Karpas-422 (cell line): ENCODE measurements around the gene NT5DC3. TPM values are rescaled to one million over a fixed set of nuclear protein-coding genes. Genes with fewer than 3 reads are reported as not detected.

ENCODE experiments used
- DNase-seq: peaks from one replicate; pipeline ENCODE4 v3.0.0-alpha.2; 2015
- H2AFZ ChIP-seq: fragments of 200-600 bp; sonication (generic); 2 replicates; pipeline ENCODE4 v1.6.1; 2014; ENCODE audit warnings: antibody characterized with exemption, low read length, mixed read lengths
- H3K27ac ChIP-seq: fragments of 200-600 bp; sonication (generic); 2 replicates; pipeline ENCODE4 v1.5.1; 2014; ENCODE audit warnings: mild to moderate bottlenecking, low read length, moderate library complexity
- H3K27me3 ChIP-seq: fragments of 200-600 bp; sonication (generic); 2 replicates; pipeline ENCODE4 v1.6.1; 2014; ENCODE audit warnings: low read length, mixed read lengths
- H3K36me3 ChIP-seq: fragments of 200-600 bp; sonication (generic); 2 replicates; pipeline ENCODE4 v1.6.1; 2014; ENCODE audit warnings: low read length, mixed read lengths; ENCODE audit not compliant: insufficient read depth
- H3K4me1 ChIP-seq: fragments of 200-600 bp; sonication (generic); 2 replicates; pipeline ENCODE4 v1.6.1; 2014; ENCODE audit warnings: mild to moderate bottlenecking, low read length, mixed read lengths
- H3K4me2 ChIP-seq: fragments of 200-600 bp; sonication (generic); 2 replicates; pipeline ENCODE4 v1.6.1; 2014; ENCODE audit warnings: low read length, low read depth, mild to moderate bottlenecking; ENCODE audit not compliant: poor library complexity, severe bottlenecking
- H3K4me3 ChIP-seq: fragments of 200-600 bp; sonication (generic); 2 replicates; pipeline ENCODE4 v1.5.1; 2014; ENCODE audit warnings: mild to moderate bottlenecking, antibody characterized with exemption, low read length, mixed read lengths
- H3K79me2 ChIP-seq: fragments of 200-600 bp; sonication (generic); 2 replicates; pipeline ENCODE4 v1.6.1; 2014; ENCODE audit warnings: mild to moderate bottlenecking, low read length, mixed read lengths
- H3K9ac ChIP-seq: fragments of 200-600 bp; sonication (generic); 2 replicates; pipeline ENCODE4 v1.6.0; 2014; ENCODE audit warnings: low read length
- H3K9me2 ChIP-seq: fragments of 200-600 bp; sonication (generic), shearing (Covaris generic); replicated peaks from 2 replicates; pipeline ENCODE4 v1.6.0; 2014; ENCODE audit warnings: mild to moderate bottlenecking, low read length, moderate library complexity; ENCODE audit not compliant: insufficient read depth
- H3K9me3 ChIP-seq: fragments of 300-700, 200-600 bp; sonication (generic); 2 replicates; pipeline ENCODE4 v1.6.1; 2014; ENCODE audit warnings: low read length, mixed read lengths
- H4K20me1 ChIP-seq: fragments of 200-600 bp; sonication (generic); 2 replicates; pipeline ENCODE4 v1.6.1; 2014; ENCODE audit warnings: mild to moderate bottlenecking, antibody characterized with exemption, low read length, low read depth; ENCODE audit not compliant: insufficient read depth
- total RNA-seq: library from RNA; depleted of rRNA; stranded (reverse); fragments of >200 nt; shearing (Covaris generic); gene quantifications from 2 replicates; pipeline ENCODE4 v1.2.3, GENCODE V29; 2014; ENCODE audit warnings: low replicate concordance; rRNA removed

NT5DC3 gene
- total RNA-seq: 1.5 and 1.7 TPM in 2 replicates

DNA sequence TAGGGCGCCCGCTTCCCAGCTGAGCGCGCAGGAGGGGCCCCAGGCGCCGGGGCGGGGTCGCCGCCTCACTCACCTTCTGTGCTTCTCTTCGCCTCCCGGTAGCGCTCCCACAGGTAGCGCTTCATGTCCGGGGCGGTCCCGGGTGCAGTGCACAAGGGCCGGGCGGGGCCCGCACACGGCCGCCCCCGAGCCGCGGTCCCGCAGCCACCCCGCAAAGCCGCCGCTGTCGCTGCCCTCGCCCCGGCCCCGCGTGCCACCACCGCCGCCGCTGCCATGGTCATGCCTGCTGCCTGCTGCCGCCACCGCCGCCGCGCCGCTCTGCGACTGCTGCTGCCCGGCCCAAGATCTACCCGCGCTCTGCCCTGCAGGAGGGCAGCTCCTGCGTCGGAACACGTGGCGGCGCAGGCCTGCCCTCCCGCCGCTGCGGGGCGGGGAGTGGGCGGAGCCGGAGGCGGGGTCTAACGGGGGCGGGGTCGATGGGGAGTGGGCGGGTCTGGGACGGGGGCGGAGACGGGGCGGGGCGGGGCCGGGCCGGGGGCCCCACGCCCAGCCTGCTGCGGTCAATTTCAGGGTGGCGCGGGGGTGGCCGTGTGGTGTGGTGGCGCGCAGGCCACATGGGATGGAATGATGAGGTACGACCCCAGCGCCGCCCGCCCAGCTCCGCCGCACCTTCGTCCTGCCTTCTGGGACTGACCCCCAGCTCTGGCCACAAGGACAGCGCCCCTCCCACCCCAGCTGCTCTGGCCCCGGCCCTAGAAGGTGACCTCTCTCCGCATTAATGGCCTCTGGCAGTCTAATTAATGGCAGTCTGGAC, at the start of gene NT5DC3:
Gene NT5DC3, minus strand, starts transcription at position 359 of the 814 bp plus-strand sequence. Its CDS starts 78 bp downstream, at position 281.
- H3K36me3 ChIP-seq: no peaks in the 10 kb centered on the region
- peak within 1 kb of the TSS; percentile 97 for H3K4me2 ChIP-seq
- DNase-seq: peak; percentile 91
- H3K9ac ChIP-seq: peak within 1 kb of the TSS; percentile 71
- H3K9me2 ChIP-seq: no peaks in the 10 kb centered on the region
- H3K27ac ChIP-seq: no peak within 1 kb of the TSS
- peak within 1 kb of the TSS; percentile 79; the same call in 1 of the 2 replicates for H2AFZ ChIP-seq
- H3K4me1 ChIP-seq: peaks cover 11% of the 10 kb centered on the region
- no peaks in the 10 kb centered on the region for H4K20me1 ChIP-seq
- no peaks in the 10 kb centered on the region for H3K79me2 ChIP-seq
- no peaks in the 10 kb centered on the region for H3K9me3 ChIP-seq
- H3K27me3 ChIP-seq: no peaks in the 10 kb centered on the region; the same call in 1 of the 2 replicates
- H3K4me3 ChIP-seq: peak within 1 kb of the TSS; percentile 91

DNA sequence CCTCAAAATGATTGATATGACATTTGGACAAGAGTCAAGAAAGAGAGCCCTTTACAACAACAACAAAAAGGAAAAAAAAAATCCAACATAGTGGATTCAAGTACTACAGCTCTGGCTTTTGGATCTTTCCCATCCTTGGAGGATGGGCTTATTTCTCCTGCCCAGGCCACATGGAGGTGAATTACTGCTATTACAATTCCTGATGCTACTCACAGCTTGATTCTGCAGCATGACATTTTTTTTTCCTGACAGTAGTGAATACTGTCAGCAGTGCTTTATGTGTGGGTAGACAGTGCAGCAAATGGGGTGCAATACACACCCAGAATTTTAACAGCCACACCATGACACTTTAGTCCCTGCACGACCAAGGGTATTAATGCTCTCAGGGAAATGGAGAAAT, 46.7 kb upstream of the NT5DC3 start:
- H3K27me3 ChIP-seq: no peaks in the 10 kb centered on the region
- no peak overlapping the region for H3K27ac ChIP-seq
- H3K4me2 ChIP-seq: no peak overlapping the region
- no peaks in the 10 kb centered on the region for H3K9me2 ChIP-seq
- peaks cover 2% of the 10 kb centered on the region; the same call in 1 of the 2 replicates for H3K4me1 ChIP-seq
- no peaks in the 10 kb centered on the region for H3K79me2 ChIP-seq
- no peak overlapping the region for H3K4me3 ChIP-seq
- H3K9me3 ChIP-seq: no peaks in the 10 kb centered on the region
- no peak for DNase-seq
- no peak overlapping the region for H2AFZ ChIP-seq
- H4K20me1 ChIP-seq: no peaks in the 10 kb centered on the region
- H3K9ac ChIP-seq: no peak overlapping the region
- no peaks in the 10 kb centered on the region for H3K36me3 ChIP-seq

DNA sequence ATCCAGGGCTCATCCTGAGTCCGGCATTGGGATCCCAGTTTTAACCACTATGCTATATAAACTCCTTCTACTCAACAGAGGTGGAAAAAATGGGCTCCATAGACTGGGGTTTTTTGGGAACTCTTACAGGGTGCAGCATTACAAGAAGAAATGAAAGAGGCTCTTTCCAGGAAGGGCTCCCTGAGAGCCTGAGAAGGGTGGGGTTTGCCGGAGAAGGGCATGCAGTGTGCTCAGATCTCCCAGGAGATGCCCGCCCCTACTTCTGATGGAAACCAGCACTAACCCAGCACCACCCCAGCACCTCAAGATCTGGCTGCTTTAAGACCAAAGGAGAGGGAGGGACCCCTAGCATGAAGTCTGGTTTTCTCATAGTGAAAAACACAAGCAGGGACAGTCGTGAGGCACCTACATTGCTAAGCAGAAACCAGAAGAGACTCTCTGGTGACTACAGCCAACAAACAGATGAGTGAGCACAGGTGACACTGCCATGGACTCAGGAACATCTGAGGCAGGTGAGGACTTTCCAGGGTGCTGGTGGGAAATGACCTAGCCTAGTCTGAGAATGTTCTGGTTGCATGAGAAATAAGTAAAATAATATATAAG, 45.3 kb upstream of the NT5DC3 start:
- no peak for DNase-seq
- Histone ChIP-seq H3K27ac (no peak overlapping the region), H3K79me2 (no peaks in the 10 kb centered on the region)

DNA sequence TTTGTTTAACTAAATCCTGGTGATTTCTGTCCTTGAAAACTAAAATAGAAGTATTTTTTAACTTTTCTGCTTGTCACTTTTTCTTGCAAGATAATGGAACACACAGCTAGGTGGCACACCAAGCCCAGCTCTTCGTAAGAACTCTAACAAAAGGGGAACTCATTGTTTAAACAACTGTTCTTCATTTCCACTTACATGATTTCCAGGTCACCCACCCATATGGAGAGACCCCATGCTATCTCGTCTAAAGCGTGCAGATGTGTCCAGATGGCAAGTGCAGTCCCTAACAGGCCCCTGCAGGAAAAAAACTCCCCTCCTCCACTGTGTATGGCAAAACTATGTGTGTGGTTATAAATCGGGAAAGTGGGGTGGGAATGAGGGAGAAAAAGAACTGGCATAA, 43.3 kb upstream of the NT5DC3 start:
- Histone ChIP-seq H3K9me2 (no peaks in the 10 kb centered on the region), H2AFZ (0 out of 2 replicates have a peak overlapping the region, but pooled peaks have one; percentile 38), H3K79me2 (no peaks in the 10 kb centered on the region), H3K27me3 (no peaks in the 10 kb centered on the region), H3K4me3 (no peak overlapping the region), H4K20me1 (no peaks in the 10 kb centered on the region), H3K4me1 (peaks cover 8% of the 10 kb centered on the region), H3K36me3 (no peaks in the 10 kb centered on the region), H3K9me3 (no peaks in the 10 kb centered on the region), H3K9ac (no peak overlapping the region), H3K4me2 (no peak overlapping the region), H3K27ac (no peak overlapping the region)
- DNase-seq: peak; percentile 74

More for the DNA sequence above, 45.3 kb upstream of the NT5DC3 start:
- Histone ChIP-seq H3K27me3 (no peaks in the 10 kb centered on the region), H3K9me3 (no peaks in the 10 kb centered on the region), H3K4me2 (no peak overlapping the region), H3K36me3 (no peaks in the 10 kb centered on the region), H3K4me3 (no peak overlapping the region), H3K9ac (no peak overlapping the region), H2AFZ (no peak overlapping the region), H3K4me1 (peaks cover 3% of the 10 kb centered on the region), H3K9me2 (no peaks in the 10 kb centered on the region), H4K20me1 (no peaks in the 10 kb centered on the region)

DNA sequence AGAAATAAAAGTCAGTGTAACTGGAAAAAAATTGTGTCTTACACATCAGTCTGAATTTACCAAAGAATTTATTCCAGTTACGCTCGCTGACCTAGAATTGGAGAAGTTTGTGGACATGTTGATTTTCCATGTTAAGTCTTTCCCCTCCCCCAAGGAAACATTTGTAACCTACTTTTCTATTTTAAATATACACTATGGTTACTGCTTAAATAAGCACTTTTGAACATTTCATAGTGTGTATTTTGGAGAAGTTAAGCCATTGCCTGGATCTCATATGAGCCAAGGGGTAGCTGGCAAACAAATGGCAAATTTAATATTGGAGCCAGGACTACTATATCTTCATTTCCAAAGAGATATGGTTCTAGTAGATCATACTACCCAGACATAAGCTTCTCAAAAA, 42.9 kb upstream of the NT5DC3 start:
- H3K79me2 ChIP-seq: no peaks in the 10 kb centered on the region
- no peak overlapping the region for H3K4me3 ChIP-seq
- no peaks in the 10 kb centered on the region for H3K9me3 ChIP-seq
- H3K4me1 ChIP-seq: peaks cover 8% of the 10 kb centered on the region
- no peak overlapping the region for H3K27ac ChIP-seq
- no peak overlapping the region for H3K4me2 ChIP-seq
- H3K9ac ChIP-seq: no peak overlapping the region
- no peak for DNase-seq
- H3K27me3 ChIP-seq: no peaks in the 10 kb centered on the region
- no peaks in the 10 kb centered on the region for H4K20me1 ChIP-seq
- no peaks in the 10 kb centered on the region for H3K9me2 ChIP-seq
- H3K36me3 ChIP-seq: no peaks in the 10 kb centered on the region
- H2AFZ ChIP-seq: no peak overlapping the region

DNA sequence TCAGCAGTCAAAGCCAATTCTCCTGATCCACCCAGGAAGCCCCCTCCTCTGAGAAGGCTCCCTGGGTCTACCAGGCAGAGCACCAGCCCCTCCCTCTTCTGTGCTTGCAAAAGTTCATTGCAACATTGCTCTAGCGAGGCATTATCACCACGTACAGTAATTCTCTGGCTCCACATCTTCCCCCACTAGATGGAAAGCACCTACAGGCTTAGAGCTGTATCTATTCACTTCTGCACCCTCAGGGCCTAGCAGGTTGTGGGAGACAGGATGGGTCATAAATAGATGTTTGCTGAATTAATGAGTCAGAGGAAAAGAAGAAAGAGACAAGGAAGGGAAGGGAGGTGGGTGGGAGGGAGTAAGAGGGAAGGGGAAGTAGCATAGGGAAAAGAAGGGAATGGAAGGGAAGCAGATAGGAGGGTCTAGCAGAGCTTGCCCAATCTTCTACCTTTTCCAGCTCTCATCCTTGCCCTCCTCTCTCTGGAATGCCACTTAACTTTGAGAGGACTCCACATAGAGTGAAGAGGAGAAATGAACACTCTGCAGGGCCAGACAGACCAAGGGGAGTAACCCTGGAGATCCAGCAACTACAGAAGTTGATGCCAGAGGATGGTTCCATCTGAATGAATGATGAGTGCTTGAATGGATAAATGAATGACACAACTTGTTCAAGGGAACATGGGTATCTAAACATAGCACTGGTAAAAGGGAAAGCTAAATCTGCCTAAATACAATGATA, 42.0 kb upstream of the NT5DC3 start:
- H3K4me3 ChIP-seq: no peak overlapping the region
- no peaks in the 10 kb centered on the region for H3K9me2 ChIP-seq
- no peaks in the 10 kb centered on the region for H3K9me3 ChIP-seq
- no peak overlapping the region for H3K27ac ChIP-seq
- H3K4me2 ChIP-seq: no peak overlapping the region
- no peak for DNase-seq
- H2AFZ ChIP-seq: no peak overlapping the region
- H3K9ac ChIP-seq: no peak overlapping the region
- H3K27me3 ChIP-seq: no peaks in the 10 kb centered on the region
- no peaks in the 10 kb centered on the region for H3K36me3 ChIP-seq
- H3K79me2 ChIP-seq: no peaks in the 10 kb centered on the region
- no peaks in the 10 kb centered on the region for H4K20me1 ChIP-seq
- H3K4me1 ChIP-seq: peaks cover 10% of the 10 kb centered on the region

DNA sequence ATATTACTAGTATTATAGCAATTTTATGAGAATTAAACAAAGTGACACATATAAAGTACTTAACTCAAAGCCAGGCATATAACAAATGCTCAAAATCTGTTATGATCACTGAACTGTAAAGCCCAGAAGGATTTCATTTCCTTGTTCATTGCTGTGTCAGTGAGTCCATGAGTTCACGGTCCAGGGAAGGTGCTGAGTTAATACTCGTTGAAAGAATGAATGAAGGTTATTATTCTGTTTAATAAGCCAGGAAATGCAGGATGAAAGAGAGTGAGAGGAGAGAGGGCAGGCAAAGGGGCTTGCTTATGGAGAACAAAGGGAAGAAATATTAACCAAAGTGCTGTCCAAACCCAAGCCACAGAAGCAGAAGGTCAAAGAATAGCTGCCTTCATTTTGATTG, 40.2 kb upstream of the NT5DC3 start:
- H3K9ac ChIP-seq: no peak overlapping the region

More for the DNA sequence above, 40.2 kb upstream of the NT5DC3 start:
- H4K20me1 ChIP-seq: no peaks in the 10 kb centered on the region
- no peak for DNase-seq
- no peaks in the 10 kb centered on the region for H3K27me3 ChIP-seq
- H3K27ac ChIP-seq: no peak overlapping the region
- no peaks in the 10 kb centered on the region for H3K9me2 ChIP-seq
- H3K79me2 ChIP-seq: no peaks in the 10 kb centered on the region
- no peak overlapping the region for H3K4me3 ChIP-seq
- H3K36me3 ChIP-seq: no peaks in the 10 kb centered on the region
- H2AFZ ChIP-seq: no peak overlapping the region
- H3K4me1 ChIP-seq: peaks cover 11% of the 10 kb centered on the region
- no peaks in the 10 kb centered on the region for H3K9me3 ChIP-seq
- no peak overlapping the region for H3K4me2 ChIP-seq
